Lung microvascular endothelial cell (primary cell): ENCODE results near the gene SEMA6B. TPM values are rescaled to one million over a fixed set of nuclear protein-coding genes. Genes with fewer than 3 reads are reported as not detected.
"Not testable (repeated sequence)": the region's sequence is repeated elsewhere in the genome, so short reads cannot be mapped to it uniquely, and the experiment has no call there.

Experiments
- DNase-seq, 2 donors: peaks; one replicate each; pipeline versions ENCODE4 v3.0.0 to v3.0.0-alpha.2; 2010; ENCODE audit warnings: low read depth in 2 of 2
- total RNA-seq: library from RNA; depleted of rRNA; stranded (reverse); fragments of >200 nt; gene quantifications from 2 replicates; pipeline ENCODE4 v1.2.1, GENCODE V29; 2014

SEMA6B gene
- total RNA-seq: 18.1 and 50.6 TPM in 2 replicates

GRCh38 chr19:4559569-4559968, at the start of gene SEMA6B:
TSS of gene SEMA6B (minus strand) at chr19:4559684. CDS start at chr19:4558457, 1,227 bp downstream.
- DNase-seq: peak; percentile 93

GRCh38 chr19:4606921-4607678, 47.6 kb upstream of the SEMA6B start:
- peak in 1 of 2 donors; percentile 32 for DNase-seq

DNA sequence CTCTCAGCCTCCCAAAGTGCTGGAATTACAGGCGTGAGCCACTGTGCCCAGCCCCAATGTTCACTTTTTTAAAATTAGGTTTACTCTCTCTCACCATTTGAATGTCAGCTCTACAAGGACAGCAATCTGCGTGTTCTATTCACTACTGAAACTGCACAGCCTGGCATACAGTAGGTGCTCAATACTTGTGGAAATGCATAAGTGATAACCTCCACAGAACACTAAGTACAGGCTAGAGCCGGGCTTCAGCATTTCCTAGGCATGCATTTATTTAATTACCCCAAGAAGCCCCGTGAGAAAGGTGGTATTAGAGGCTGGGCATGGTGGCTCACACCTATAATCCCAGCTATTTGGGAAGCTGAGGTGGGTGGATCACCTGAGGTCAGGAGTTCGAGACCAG, 46.7 kb upstream of the SEMA6B start:
- DNase-seq: no peak

GRCh38 chr19:4604912-4605311, 45.4 kb upstream of the SEMA6B start:
- no peak for DNase-seq

GRCh38 chr19:4602915-4603314, 43.4 kb upstream of the SEMA6B start:
- no peak for DNase-seq

DNA sequence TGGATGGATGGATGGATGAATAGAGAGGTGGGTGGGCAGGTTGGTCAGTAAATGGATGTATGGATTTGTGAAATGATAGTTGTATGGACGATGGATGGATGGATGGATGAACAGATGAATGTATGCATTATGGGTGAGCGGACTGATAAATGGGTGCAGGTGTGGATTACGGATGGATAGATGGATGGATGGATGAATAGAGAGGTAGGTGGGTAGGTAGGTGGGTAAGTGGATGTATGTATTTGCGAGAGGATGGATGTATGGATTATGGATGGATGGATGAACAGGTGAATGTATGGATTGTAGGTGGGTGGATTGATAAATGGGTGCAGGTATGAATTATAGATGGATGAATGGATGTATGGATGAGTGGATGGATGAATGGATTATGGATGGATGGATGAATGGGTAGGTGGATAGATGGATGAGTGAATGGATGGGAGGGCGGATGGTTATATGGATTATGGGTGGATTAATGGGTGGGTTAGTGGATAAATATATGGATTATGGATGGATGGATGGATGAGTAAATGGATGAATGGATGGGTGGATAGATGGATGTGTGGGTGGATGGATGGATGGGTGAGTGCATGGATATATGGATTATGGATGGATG, 42.8 kb upstream of the SEMA6B start:
- DNase-seq: no peak

DNA sequence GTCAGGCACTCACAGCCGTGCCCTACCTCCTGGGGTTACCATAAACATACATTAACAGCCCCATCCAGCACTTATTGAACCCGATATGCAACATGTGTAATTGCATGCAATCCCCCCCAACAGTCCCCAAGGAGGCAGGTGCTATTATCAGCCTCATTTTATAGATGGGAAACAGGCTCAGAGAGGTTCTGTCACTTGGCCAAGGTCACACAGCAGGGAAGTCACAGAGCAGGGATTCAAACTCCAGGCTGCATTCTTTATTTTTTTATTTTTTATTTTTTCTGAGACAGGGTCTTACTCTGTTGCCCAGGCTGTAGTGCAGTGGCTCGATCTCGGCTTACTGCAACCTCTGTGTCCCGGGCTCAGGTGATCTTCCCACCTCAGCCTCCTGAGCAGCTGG, 41.4 kb upstream of the SEMA6B start:
- no peak for DNase-seq

- no peak for DNase-seq
Observed at GRCh38 chr19:4600082-4600481, 40.6 kb upstream of the SEMA6B start.

- DNase-seq: no peak
Observed at GRCh38 chr19:4598712-4599111, 39.2 kb upstream of the SEMA6B start.

DNA sequence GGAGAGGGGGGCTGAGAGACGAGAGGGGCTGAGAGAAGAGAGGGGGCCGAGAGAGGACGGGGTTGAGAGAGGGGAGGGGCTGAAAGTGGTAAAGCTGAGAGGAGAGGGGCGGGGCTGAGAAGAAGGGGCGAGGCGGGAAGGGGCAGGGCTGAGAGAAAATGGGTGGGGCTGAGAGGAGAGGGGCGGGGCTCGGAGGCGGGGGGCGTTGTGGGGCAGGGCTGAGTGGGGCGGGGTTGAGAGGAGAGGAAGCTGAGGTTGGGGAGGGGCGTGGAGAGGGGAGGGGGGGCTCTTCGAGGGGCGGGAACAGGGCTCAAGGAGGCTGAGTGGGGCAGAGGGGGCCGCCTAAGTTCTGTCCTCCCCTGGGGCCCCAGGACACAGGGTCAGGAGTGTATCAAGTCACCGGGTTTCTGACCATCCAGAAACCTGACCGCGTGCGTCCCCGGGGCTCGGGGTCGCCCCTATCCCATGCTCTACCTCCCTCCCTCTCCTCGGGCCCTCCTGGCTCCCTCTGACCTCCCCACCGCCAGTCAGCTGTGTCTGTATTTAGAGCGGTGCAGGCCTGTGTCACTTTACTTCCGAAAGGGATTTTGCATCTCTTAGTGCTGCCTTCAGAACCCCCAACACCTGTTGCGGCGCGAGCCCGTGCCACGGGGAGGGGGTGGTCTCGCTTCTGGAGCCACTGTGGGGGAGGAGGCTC, 38.6 kb upstream of the SEMA6B start:
- DNase-seq: peak; percentile 51 to 59

- DNase-seq: no peak
Observed at GRCh38 chr19:4597278-4597974, 37.9 kb upstream of the SEMA6B start.

DNA sequence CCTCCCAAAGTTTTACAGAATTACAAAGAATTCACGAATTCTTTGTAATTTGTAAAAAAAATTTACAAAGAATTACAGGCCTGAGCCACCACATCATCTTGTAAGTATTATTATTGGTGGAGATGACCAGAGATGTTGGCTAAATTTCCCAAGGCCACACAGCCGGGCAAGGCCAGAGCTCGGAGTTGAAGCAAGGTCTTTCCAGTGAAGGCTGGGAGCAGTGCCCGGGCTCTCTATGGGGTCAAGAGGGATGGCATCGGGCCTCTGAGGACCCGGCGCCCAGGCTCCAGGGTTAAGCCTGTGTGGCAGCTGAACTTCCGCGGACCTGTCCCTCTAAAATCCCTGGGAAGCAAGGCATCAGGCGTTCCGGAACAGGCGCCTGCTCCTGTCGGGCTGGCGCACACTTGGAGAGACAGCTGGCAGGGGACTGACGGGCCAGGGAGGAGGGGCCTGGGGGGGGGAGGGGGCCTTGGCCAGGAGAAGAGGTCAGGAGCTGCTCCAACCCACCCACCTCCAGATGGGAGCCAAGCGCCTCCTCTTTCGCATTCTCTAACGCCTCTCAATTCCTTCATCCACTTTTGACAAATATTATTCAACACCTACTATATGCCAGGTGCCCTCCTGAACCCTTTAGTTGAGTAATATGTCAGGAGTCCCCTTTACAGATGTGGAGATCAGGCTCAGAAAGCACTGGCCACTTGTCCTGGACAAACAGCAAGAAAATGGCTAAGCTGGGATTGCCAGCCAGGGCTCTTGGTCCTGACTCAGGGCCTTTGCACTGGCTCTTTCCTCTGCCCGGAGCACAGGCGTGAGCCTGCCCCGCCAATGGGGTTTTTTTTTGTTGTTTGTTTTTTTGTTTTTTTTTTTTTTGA, 36.8 kb upstream of the SEMA6B start:
- DNase-seq: no peak

- DNase-seq: not testable (repeated sequence)
Observed at GRCh38 chr19:4595158-4595557, 35.7 kb upstream of the SEMA6B start.

GRCh38 chr19:4594201-4594600, 34.7 kb upstream of the SEMA6B start:
- no peak for DNase-seq

- DNase-seq: peak in 1 of 2 donors; percentile 38
Observed at GRCh38 chr19:4593409-4593851, 33.9 kb upstream of the SEMA6B start.

DNA sequence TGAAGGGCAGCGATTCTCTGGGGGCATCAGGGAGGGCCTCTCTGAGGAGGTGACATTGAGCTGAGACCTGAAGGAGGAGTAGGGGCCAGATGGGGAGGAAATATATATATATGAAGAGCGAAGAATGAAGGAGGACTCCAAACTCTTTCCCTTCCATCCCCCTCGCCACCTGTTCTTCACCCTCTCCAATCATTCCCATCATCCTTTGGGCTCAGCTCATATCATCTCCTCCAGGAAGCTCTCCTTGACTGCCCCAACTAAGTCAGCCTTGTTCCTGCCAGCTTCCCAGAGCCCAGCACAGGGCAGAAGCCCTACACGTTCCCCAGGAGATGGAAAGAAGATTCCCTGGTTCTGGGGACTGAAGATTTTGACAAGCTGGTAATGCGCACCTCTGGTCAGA, 33.0 kb upstream of the SEMA6B start:
- DNase-seq: no peak

GRCh38 chr19:4591320-4591719, 31.8 kb upstream of the SEMA6B start:
- DNase-seq: no peak

- no peak for DNase-seq
Observed at GRCh38 chr19:4590559-4590958, 31.1 kb upstream of the SEMA6B start.

GRCh38 chr19:4589579-4590410, 30.3 kb upstream of the SEMA6B start:
- peak; percentile 31 to 60 for DNase-seq

GRCh38 chr19:4588291-4588761, 28.8 kb upstream of the SEMA6B start:
- no peak for DNase-seq
